ENCODE data around the gene KCNC2. TPM values are rescaled to one million over a fixed set of nuclear protein-coding genes. Genes with fewer than 3 reads are reported as not detected.
A peak's percentile ranks its signal among the peaks of the same experiment; 100 is the strongest.
"Not testable (repeated sequence)": the region's sequence is repeated elsewhere in the genome, so short reads cannot be mapped to it uniquely, and the experiment has no call there.

Gene KCNC2
- total RNA-seq, 3 donors from 2014 or later: not detected

GRCh38 chr12:75190846-75191245 is 18.8 kb downstream of the KCNC2 start:
- Mint-ChIP-seq H3K36me3 (ENCODE audit: insufficient read depth) (no peaks in the 10 kb centered on the region), H3K4me1 (ENCODE audit: low read depth) (no peaks in the 10 kb centered on the region), H3K4me3 (no peak overlapping the region), H3K27me3 (ENCODE audit: low read depth) (no peaks in the 10 kb centered on the region), H3K9me3 (no peaks in the 10 kb centered on the region)
- ATAC-seq (no peak), DNase-seq (no peak)

- DNase-seq; H3K36me3 Mint-ChIP-seq (ENCODE audit: insufficient read depth); H3K4me3 Mint-ChIP-seq; H3K9me3 Mint-ChIP-seq; H3K4me1 Mint-ChIP-seq (ENCODE audit: low read depth); H3K27me3 Mint-ChIP-seq (ENCODE audit: low read depth); ATAC-seq: not testable (repeated sequence)
Measured at GRCh38 chr12:75185881-75186280, 23.8 kb downstream of the KCNC2 start.

- ATAC-seq (no peak), DNase-seq (no peak)
- Mint-ChIP-seq H3K27me3 (ENCODE audit: low read depth) (peaks cover 4% of the 10 kb centered on the region), H3K9me3 (no peaks in the 10 kb centered on the region), H3K4me3 (no peak overlapping the region), H3K4me1 (ENCODE audit: low read depth) (no peaks in the 10 kb centered on the region), H3K36me3 (ENCODE audit: insufficient read depth) (no peaks in the 10 kb centered on the region)
Measured at GRCh38 chr12:75184516-75184915, 25.1 kb downstream of the KCNC2 start.

- ATAC-seq (no peak), DNase-seq (no peak)
- Mint-ChIP-seq H3K4me1 (ENCODE audit: low read depth) (no peaks in the 10 kb centered on the region), H3K4me3 (no peak overlapping the region), H3K27me3 (ENCODE audit: low read depth) (peaks cover 4% of the 10 kb centered on the region), H3K36me3 (ENCODE audit: insufficient read depth) (no peaks in the 10 kb centered on the region), H3K9me3 (no peaks in the 10 kb centered on the region)
Measured at GRCh38 chr12:75183967-75184366, 25.7 kb downstream of the KCNC2 start.

- ATAC-seq (peak; percentile 46 to 70), DNase-seq (no peak)
- no peaks in the 10 kb centered on the region for H3K9me3 Mint-ChIP-seq
- H3K4me3 Mint-ChIP-seq: no peak overlapping the region
- no peaks in the 10 kb centered on the region for H3K27me3 Mint-ChIP-seq (ENCODE audit: low read depth)
- no peaks in the 10 kb centered on the region for H3K36me3 Mint-ChIP-seq (ENCODE audit: insufficient read depth)
- H3K4me1 Mint-ChIP-seq (ENCODE audit: low read depth): no peaks in the 10 kb centered on the region
Measured at GRCh38 chr12:75177997-75178396, 31.6 kb downstream of the KCNC2 start.

GRCh38 chr12:75172611-75173010 is 37.0 kb downstream of the KCNC2 start:
- no peaks in the 10 kb centered on the region for H3K36me3 Mint-ChIP-seq (ENCODE audit: insufficient read depth)
- no peak overlapping the region for H3K4me3 Mint-ChIP-seq
- no peaks in the 10 kb centered on the region for H3K9me3 Mint-ChIP-seq
- DNase-seq (no peak), ATAC-seq (no peak)
- H3K4me1 Mint-ChIP-seq (ENCODE audit: low read depth): no peaks in the 10 kb centered on the region
- no peaks in the 10 kb centered on the region for H3K27me3 Mint-ChIP-seq (ENCODE audit: low read depth)

- Mint-ChIP-seq H3K9me3 (no peaks in the 10 kb centered on the region), H3K36me3 (ENCODE audit: insufficient read depth) (no peaks in the 10 kb centered on the region), H3K27me3 (ENCODE audit: low read depth) (no peaks in the 10 kb centered on the region), H3K4me3 (no peak overlapping the region), H3K4me1 (ENCODE audit: low read depth) (no peaks in the 10 kb centered on the region)
- ATAC-seq (no peak), DNase-seq (no peak)
Measured at GRCh38 chr12:75170640-75171185, 38.9 kb downstream of the KCNC2 start.

GRCh38 chr12:75162845-75163244 is 46.8 kb downstream of the KCNC2 start:
- DNase-seq: no peak
- ATAC-seq: no peak
- Mint-ChIP-seq H3K4me1 (ENCODE audit: low read depth) (no peaks in the 10 kb centered on the region), H3K36me3 (ENCODE audit: insufficient read depth) (no peaks in the 10 kb centered on the region), H3K9me3 (no peaks in the 10 kb centered on the region), H3K4me3 (no peak overlapping the region), H3K27me3 (ENCODE audit: low read depth) (no peaks in the 10 kb centered on the region)

GRCh38 chr12:75161488-75161887 is 48.2 kb downstream of the KCNC2 start:
- Mint-ChIP-seq H3K4me1 (ENCODE audit: low read depth) (no peaks in the 10 kb centered on the region), H3K27me3 (ENCODE audit: low read depth) (no peaks in the 10 kb centered on the region), H3K9me3 (no peaks in the 10 kb centered on the region), H3K4me3 (no peak overlapping the region), H3K36me3 (ENCODE audit: insufficient read depth) (no peaks in the 10 kb centered on the region)
- DNase-seq: no peak
- no peak for ATAC-seq

GRCh38 chr12:75157385-75157784 is 52.3 kb downstream of the KCNC2 start:
- ATAC-seq (no peak), DNase-seq (no peak)
- H3K4me1 Mint-ChIP-seq (ENCODE audit: low read depth): no peaks in the 10 kb centered on the region
- H3K4me3 Mint-ChIP-seq: no peak overlapping the region
- H3K9me3 Mint-ChIP-seq: no peaks in the 10 kb centered on the region
- H3K36me3 Mint-ChIP-seq (ENCODE audit: insufficient read depth): no peaks in the 10 kb centered on the region
- H3K27me3 Mint-ChIP-seq (ENCODE audit: low read depth): peaks cover 1% of the 10 kb centered on the region

GRCh38 chr12:75155962-75156361 is 53.7 kb downstream of the KCNC2 start:
- Mint-ChIP-seq H3K9me3 (no peaks in the 10 kb centered on the region), H3K36me3 (ENCODE audit: insufficient read depth) (no peaks in the 10 kb centered on the region), H3K4me1 (ENCODE audit: low read depth) (no peaks in the 10 kb centered on the region), H3K4me3 (no peak overlapping the region), H3K27me3 (ENCODE audit: low read depth) (peaks cover 1% of the 10 kb centered on the region)
- DNase-seq: no peak
- no peak for ATAC-seq

GRCh38 chr12:75154388-75154787 is 55.3 kb downstream of the KCNC2 start:
- Mint-ChIP-seq H3K36me3 (ENCODE audit: insufficient read depth) (no peaks in the 10 kb centered on the region), H3K4me3 (no peak overlapping the region), H3K27me3 (ENCODE audit: low read depth) (peaks cover 2% of the 10 kb centered on the region), H3K4me1 (ENCODE audit: low read depth) (no peaks in the 10 kb centered on the region), H3K9me3 (no peaks in the 10 kb centered on the region)
- DNase-seq (no peak), ATAC-seq (no peak)

GRCh38 chr12:75139196-75139595 is 70.4 kb downstream of the KCNC2 start:
- Mint-ChIP-seq H3K36me3 (ENCODE audit: insufficient read depth) (no peaks in the 10 kb centered on the region), H3K9me3 (no peaks in the 10 kb centered on the region), H3K4me1 (ENCODE audit: low read depth) (no peaks in the 10 kb centered on the region), H3K27me3 (ENCODE audit: low read depth) (no peaks in the 10 kb centered on the region), H3K4me3 (no peak overlapping the region)
- DNase-seq: no peak
- ATAC-seq: no peak

- Mint-ChIP-seq H3K27me3 (ENCODE audit: low read depth) (no peaks in the 10 kb centered on the region), H3K36me3 (ENCODE audit: insufficient read depth) (no peaks in the 10 kb centered on the region), H3K4me1 (ENCODE audit: low read depth) (no peaks in the 10 kb centered on the region), H3K9me3 (no peaks in the 10 kb centered on the region), H3K4me3 (no peak overlapping the region)
- DNase-seq: no peak
- ATAC-seq: no peak
Measured at GRCh38 chr12:75137896-75138295, 71.7 kb downstream of the KCNC2 start.

- no peaks in the 10 kb centered on the region for H3K36me3 Mint-ChIP-seq (ENCODE audit: insufficient read depth)
- H3K4me3 Mint-ChIP-seq: no peak overlapping the region
- ATAC-seq (no peak), DNase-seq (no peak)
- no peaks in the 10 kb centered on the region for H3K4me1 Mint-ChIP-seq (ENCODE audit: low read depth)
- no peaks in the 10 kb centered on the region for H3K9me3 Mint-ChIP-seq
- no peaks in the 10 kb centered on the region for H3K27me3 Mint-ChIP-seq (ENCODE audit: low read depth)
Measured at GRCh38 chr12:75135026-75135425, 74.6 kb downstream of the KCNC2 start.

GRCh38 chr12:75130811-75131210 is 78.8 kb downstream of the KCNC2 start:
- Mint-ChIP-seq H3K27me3 (ENCODE audit: low read depth) (no peaks in the 10 kb centered on the region), H3K4me1 (ENCODE audit: low read depth) (no peaks in the 10 kb centered on the region)

More at GRCh38 chr12:75130811-75131210, 78.8 kb downstream of the KCNC2 start:
- ATAC-seq: no peak
- no peak overlapping the region for H3K4me3 Mint-ChIP-seq
- no peak for DNase-seq
- no peaks in the 10 kb centered on the region for H3K9me3 Mint-ChIP-seq
- no peaks in the 10 kb centered on the region for H3K36me3 Mint-ChIP-seq (ENCODE audit: insufficient read depth)

Data from activated T-cell treated with anti-CD3 and anti-CD28 coated beads, Interleukin-2, amount 50 U/mL, for 4 hours (primary cell).